Esophagus squamous epithelium (tissue), 5 donors: ENCODE measurements around the gene TNNT1. TPM values are rescaled to one million over a fixed set of nuclear protein-coding genes. Genes with fewer than 3 reads are reported as not detected.
"Not testable (repeated sequence)": the region's sequence is repeated elsewhere in the genome, so short reads cannot be mapped to it uniquely, and the experiment has no call there.

Experiments
- DNase-seq: peaks from one replicate; lab custom pipeline; 2025; lab: John Stamatoyannopoulos, UW
- H3K27ac ChIP-seq, 4 donors: fragments of 200-600 bp; sonication (generic); one replicate each; pipeline ENCODE4 v1.5.1; 2016 to 2019; ENCODE audit warnings: mild to moderate bottlenecking in 1 of 4
- H3K27me3 ChIP-seq, 4 donors: fragments of 200-600 bp; sonication (generic); 1 replicate in 3 of 4; 2 replicates in 1 of 4; pipeline versions ENCODE4 v1.5.1 to v1.6.0; 2017 to 2021; ENCODE audit warnings: antibody characterized with exemption in 1 of 4
- H3K36me3 ChIP-seq, 3 donors: fragments of 200-600 bp; sonication (generic); one replicate each; pipeline ENCODE4 v1.5.1; 2016 to 2019
- H3K4me1 ChIP-seq, 3 donors: fragments of 200-600 bp; sonication (generic); one replicate each; pipeline ENCODE4 v1.5.1; 2017 to 2019
- H3K4me3 ChIP-seq, 4 donors: fragments of 200-600 bp; sonication (generic); 1 replicate in 3 of 4; 2 replicates in 1 of 4; pipeline ENCODE4 v1.5.1; 2016 to 2019; ENCODE audit warnings: mild to moderate bottlenecking in 2 of 4, moderate library complexity in 1 of 4
- H3K9me3 ChIP-seq, 3 donors: fragments of 200-600 bp; sonication (generic); one replicate each; pipeline ENCODE4 v1.5.1; 2016 to 2019
- POLR2A ChIP-seq, 4 donors: fragments of 450-650 bp; IDR thresholded peaks; one replicate each; pipeline ENCODE4 v1.6.1; 2017; ENCODE audit warnings: antibody characterized with exemption in 4 of 4, mild to moderate bottlenecking in 4 of 4, moderate library complexity in 3 of 4
- WGBS, 2 donors: methylation state at CpG; one replicate each; pipeline ENCODE4 v1.1.5; 2018; 5-methylcytosine and 5-hydroxymethylcytosine counted together
- intact Hi-C: fragments of 100-400 bp; cut with DNase I; formaldehyde crosslinking; loops from one replicate; pipeline ENCODE4 v1.15.0; 2022
- total RNA-seq, 4 donors: library from RNA; depleted of rRNA; stranded (reverse); fragments of >200 nt; gene quantifications; one replicate each; pipeline ENCODE4 v1.1.0, GENCODE V29; 2016
- TF ChIP-seq, protein P1 (sequence below), 6 experiments: fragments of 450-650 bp in 4 of 6; fragments of 200-600 bp in 2 of 6; sonication (generic) in 2 of 6; IDR thresholded peaks; one replicate each; pipeline ENCODE4 v1.5.1; 2016 to 2019; ENCODE audit warnings: antibody characterized with exemption in 6 of 6, mild to moderate bottlenecking in 4 of 6, moderate library complexity in 4 of 6
- donor health status: DM: yes; HTN: yes; CAD: no.

Gene TNNT1
- total RNA-seq, 4 donors from 2014 or later: 3.3 to 23.1 (median 6.2) TPM

DNA sequence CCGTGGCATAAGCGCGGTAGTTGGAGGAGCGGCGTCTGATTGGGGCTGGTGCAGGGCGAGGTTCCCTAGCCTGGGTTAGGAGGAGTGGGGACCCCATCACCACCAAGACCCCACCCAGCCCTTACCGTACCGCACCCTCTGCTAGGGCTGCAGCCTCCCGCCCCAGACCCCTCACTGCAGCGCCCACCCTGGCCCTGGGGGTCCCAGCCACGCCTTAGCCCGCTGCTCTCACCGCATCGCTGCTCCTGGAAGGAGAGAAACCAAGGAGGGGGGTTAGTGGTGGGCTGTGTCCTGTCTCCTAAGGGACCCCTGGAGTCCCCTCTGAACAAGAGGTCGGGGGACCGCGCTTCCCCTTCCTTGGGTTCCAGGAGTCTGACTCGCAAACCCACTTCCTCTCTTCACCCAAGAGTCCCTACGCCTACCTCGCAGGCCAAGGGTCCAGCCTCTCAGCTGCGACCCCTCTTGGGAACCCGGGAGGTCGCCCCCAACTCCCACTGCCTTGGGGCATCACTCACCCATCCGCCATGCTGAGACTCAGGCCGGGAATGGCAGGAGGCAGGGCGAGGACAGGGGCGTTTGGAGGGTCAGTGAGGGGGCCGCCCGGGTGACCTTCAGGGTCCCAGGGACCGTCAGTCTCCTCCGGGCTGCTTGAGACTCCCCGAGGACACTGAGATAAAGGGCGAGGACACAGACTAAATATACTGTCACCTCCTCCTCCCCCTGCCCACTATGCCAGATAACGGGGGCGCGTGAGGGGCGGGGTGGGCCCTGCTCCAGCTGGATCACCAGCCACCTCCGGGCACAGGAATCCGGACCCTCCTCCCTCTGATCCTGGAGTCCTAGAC lies 8.3 kb upstream of the TNNT1 start, which contains the start of gene TNNI3:
TNNI3 (minus strand) TSS at position 669 of the 845 bp plus-strand sequence; CDS start at position 526, 143 bp downstream.
- Histone ChIP-seq H3K4me1 (peaks cover 0 to 43% (median 17%) of the 10 kb centered on the region in 3 donors), H3K27ac (no peak within 1 kb of the TSS), H3K4me3 (peak within 1 kb of the TSS in 1 of 4 donors; percentile 22), H3K27me3 (peaks cover 5 to 84% (median 16%) of the 10 kb centered on the region in 4 donors), H3K36me3 (no peaks in the 10 kb centered on the region), H3K9me3 (no peaks in the 10 kb centered on the region)
- TF ChIP-seq POLR2A (IDR thresholded peaks at IDR 0.05): no peak
- TF ChIP-seq, protein P1, sequence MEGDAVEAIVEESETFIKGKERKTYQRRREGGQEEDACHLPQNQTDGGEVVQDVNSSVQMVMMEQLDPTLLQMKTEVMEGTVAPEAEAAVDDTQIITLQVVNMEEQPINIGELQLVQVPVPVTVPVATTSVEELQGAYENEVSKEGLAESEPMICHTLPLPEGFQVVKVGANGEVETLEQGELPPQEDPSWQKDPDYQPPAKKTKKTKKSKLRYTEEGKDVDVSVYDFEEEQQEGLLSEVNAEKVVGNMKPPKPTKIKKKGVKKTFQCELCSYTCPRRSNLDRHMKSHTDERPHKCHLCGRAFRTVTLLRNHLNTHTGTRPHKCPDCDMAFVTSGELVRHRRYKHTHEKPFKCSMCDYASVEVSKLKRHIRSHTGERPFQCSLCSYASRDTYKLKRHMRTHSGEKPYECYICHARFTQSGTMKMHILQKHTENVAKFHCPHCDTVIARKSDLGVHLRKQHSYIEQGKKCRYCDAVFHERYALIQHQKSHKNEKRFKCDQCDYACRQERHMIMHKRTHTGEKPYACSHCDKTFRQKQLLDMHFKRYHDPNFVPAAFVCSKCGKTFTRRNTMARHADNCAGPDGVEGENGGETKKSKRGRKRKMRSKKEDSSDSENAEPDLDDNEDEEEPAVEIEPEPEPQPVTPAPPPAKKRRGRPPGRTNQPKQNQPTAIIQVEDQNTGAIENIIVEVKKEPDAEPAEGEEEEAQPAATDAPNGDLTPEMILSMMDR (IDR thresholded peaks at IDR 0.05): no peak
- DNase-seq: no peak
- intact Hi-C loops: no loop called here
- WGBS, 2 donors: 40 to 60% methylated on average over 1 to 3 of the region's 39 CpGs

DNA sequence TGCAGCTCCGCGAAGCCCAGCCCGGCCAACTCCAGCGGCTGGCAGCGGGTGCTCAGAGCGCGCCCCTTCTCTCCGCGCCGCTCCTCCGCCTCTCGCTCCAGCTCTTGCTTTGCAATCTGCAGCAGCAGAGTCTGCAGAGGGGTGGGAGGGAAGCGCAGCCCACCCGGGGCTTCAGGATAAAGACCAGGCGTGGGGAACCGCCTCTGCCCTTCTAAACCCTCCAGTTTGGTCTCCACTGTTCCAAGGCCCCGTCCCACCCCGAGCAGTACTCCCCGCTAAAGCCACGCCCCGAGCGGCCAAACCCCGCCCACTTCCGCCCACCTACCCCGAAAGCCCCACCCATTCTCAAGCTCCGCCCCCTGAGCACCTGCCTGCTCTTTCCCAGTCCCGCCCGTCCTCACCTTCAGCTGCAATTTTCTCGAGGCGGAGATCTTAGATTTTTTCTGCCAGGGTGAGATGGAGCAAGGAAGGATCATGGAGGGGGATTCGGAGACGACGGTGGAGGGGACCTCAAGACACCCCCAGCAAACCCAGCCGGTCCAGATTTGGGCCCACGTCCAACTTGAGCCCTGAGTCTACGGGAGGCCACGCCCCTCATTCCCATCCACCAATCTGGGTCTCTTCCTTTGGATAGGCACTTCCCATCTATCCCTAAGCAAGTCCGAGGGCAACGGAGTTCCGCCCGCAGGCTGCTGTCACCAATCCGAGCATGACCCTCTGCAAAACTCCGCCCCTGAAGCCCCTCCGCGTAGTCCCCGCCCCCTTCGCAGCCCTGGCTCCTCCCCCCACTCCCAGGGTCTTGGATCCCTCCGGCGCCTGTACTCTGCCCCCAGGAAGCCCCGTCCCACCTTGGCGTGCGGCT lies 7.4 kb upstream of the TNNT1 start:
- peak overlapping the region in 3 of 4 donors; percentile 15 to 22 (median 18) for H3K4me3 ChIP-seq
- H3K36me3 ChIP-seq: no peaks in the 10 kb centered on the region
- WGBS, 2 donors: 8 to 13% methylated on average over 6 to 26 of the region's 52 CpGs
- intact Hi-C loops: no loop called here
- DNase-seq: no peak
- no peaks in the 10 kb centered on the region for H3K9me3 ChIP-seq
- H3K27ac ChIP-seq: no peak overlapping the region
- H3K4me1 ChIP-seq: peaks cover 0 to 43% (median 17%) of the 10 kb centered on the region in 3 donors
- TF ChIP-seq, protein P1 (IDR thresholded peaks at IDR 0.05): no peak
- no peak for TF ChIP-seq POLR2A (IDR thresholded peaks at IDR 0.05)
- H3K27me3 ChIP-seq: peaks cover under 1 to 76% (median 11%) of the 10 kb centered on the region in 4 donors

DNA sequence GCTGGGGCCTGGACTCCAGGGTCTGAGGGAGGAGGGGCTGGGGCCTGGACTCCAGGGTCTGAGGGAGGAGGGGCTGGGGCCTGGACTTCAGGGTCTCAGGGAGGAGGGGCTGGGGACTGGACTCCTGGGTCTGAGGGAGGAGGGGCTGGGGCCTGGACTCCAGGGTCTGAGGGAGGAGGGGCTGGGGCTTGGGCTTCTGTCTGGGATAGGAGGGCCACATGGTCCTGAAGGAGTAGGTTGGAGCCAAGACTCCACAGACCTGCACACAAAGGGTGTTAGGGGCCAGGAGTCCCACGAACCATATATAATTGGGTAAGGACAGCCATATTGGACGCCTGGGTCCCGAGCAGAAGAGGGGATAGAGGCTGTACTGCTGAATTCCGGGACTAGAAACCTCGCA lies 6.8 kb upstream of the TNNT1 start:
- intact Hi-C loops, H3K9me3 ChIP-seq, DNase-seq, H3K36me3 ChIP-seq, H3K27ac ChIP-seq: not testable (repeated sequence)
- 4% methylated on average over 5 of the region's 5 CpGs; no CpG with 5 or more reads in 1 of the 2 donors for WGBS, 2 donors
- Histone ChIP-seq H3K4me1 (peaks cover 0 to 39% (median 17%) of the 10 kb centered on the region in 3 donors), H3K4me3 (peak overlapping the region in 3 of 4 donors; percentile 15 to 22 (median 18)), H3K27me3 (peaks cover 0 to 69% (median 7%) of the 10 kb centered on the region in 4 donors)

DNA sequence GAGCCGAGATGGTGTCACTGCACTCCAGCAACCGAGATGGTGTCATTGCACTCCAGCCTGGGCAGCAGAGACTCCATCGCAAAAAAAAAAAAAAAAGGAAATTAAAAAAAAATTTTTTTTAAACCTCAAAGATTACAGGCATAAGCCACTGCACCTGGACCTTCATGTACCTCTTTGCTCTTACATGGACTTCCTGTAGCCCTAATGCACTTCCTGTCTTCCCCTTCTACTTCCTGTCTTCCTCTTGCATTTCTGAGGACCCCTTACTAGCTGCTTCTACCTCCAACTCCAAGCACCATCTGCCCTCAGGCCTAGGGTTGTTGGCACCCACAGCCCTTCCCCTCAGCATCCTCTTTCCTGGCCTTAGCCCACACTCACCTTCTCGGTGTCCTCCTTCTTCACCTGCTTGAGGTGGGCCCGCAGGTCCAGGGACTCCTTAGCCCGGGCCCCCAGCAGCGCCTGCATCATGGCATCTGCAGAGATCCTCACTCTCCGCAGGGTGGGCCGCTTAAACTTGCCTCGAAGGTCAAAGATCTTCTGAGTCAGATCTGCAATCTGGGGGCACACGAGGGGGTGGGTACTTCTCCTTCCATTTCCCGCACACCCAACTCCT lies 4.8 kb upstream of the TNNT1 start:
- Histone ChIP-seq H3K27ac (no peak overlapping the region), H3K4me3 (no peak overlapping the region), H3K4me1 (peaks cover 0 to 19% (median 0%) of the 10 kb centered on the region in 3 donors), H3K9me3 (no peaks in the 10 kb centered on the region), H3K36me3 (no peaks in the 10 kb centered on the region), H3K27me3 (peaks cover 0 to 70% (median 7%) of the 10 kb centered on the region in 4 donors)
- no peak for DNase-seq
- TF ChIP-seq, protein P1 (IDR thresholded peaks at IDR 0.05): no peak
- TF ChIP-seq POLR2A (IDR thresholded peaks at IDR 0.05): no peak
- WGBS, 2 donors: 86 to 88% methylated on average over 11 of the region's 12 CpGs
- intact Hi-C loops: no loop called here

DNA sequence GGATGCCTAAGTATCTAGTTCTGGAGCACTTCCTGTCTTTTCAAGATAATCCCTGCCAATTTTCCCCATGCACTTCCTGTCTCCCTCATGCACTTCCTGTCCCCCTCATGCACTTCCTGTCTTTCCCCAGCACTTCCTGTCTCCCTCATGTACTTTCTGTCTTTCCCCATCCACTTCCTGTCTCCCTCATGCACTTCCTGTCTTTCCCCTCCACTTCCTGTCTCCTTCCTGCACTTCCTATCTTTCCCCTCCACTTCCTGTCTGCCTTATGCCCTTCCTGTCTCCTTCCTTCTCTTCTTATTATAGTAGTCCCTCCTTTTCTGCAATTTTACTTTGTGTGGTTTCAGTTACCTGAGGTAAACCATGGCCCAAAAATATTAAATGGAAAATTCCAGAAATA lies 3.0 kb upstream of the TNNT1 start:
- no peak for DNase-seq
- Histone ChIP-seq H3K27ac (no peak overlapping the region), H3K4me3 (no peak overlapping the region), H3K9me3 (no peaks in the 10 kb centered on the region), H3K36me3 (no peaks in the 10 kb centered on the region), H3K27me3 (peaks cover 0 to 70% (median 3%) of the 10 kb centered on the region in 4 donors), H3K4me1 (peaks cover 0 to 14% (median 0%) of the 10 kb centered on the region in 3 donors)
- intact Hi-C loops: no loop called here
- TF ChIP-seq POLR2A (IDR thresholded peaks at IDR 0.05): no peak
- TF ChIP-seq, protein P1 (IDR thresholded peaks at IDR 0.05): no peak
